Measurements from ENCODE around the gene CRP.

GRCh38 chr1:159699653-159700052 is 14.7 kb downstream of the CRP start:
- TF ChIP-seq CTCF (conservative IDR thresholded peaks at IDR 0.05 in 1 of 2, IDR thresholded peaks at IDR 0.05 in 1 of 2; ENCODE audit: extremely low read depth in 1 of 2, insufficient read depth in 1 of 2, low read depth in 1 of 2, low read length in 2 of 2) = no peak
- TF ChIP-seq EZH2 (IDR thresholded peaks at IDR 0.05; ENCODE audit: borderline replicate concordance, low read length) = no peak
